B cell (primary cell): Measurements from ENCODE around the gene PCTP.

ENCODE experiments used
- EZH2 ChIP-seq: IDR thresholded peaks from 2 replicates; pipeline ENCODE4 v1.6.1; 2012; ENCODE audit warnings: borderline replicate concordance, low read depth, mild to moderate bottlenecking, moderate library complexity, low read length; ENCODE audit not compliant: insufficient read depth, poor library complexity, severe bottlenecking
- TF ChIP-seq, protein P1 (sequence below): fragments of 200-600 bp; IDR thresholded peaks from one replicate; pipeline ENCODE4 v1.8.0; 2022; ENCODE audit warnings: antibody characterized with exemption, mild to moderate bottlenecking

- TF ChIP-seq, protein P1, sequence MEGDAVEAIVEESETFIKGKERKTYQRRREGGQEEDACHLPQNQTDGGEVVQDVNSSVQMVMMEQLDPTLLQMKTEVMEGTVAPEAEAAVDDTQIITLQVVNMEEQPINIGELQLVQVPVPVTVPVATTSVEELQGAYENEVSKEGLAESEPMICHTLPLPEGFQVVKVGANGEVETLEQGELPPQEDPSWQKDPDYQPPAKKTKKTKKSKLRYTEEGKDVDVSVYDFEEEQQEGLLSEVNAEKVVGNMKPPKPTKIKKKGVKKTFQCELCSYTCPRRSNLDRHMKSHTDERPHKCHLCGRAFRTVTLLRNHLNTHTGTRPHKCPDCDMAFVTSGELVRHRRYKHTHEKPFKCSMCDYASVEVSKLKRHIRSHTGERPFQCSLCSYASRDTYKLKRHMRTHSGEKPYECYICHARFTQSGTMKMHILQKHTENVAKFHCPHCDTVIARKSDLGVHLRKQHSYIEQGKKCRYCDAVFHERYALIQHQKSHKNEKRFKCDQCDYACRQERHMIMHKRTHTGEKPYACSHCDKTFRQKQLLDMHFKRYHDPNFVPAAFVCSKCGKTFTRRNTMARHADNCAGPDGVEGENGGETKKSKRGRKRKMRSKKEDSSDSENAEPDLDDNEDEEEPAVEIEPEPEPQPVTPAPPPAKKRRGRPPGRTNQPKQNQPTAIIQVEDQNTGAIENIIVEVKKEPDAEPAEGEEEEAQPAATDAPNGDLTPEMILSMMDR: no peak
- no peak for TF ChIP-seq EZH2
Measured at GRCh38 chr17:55709984-55710383, 40.9 kb upstream of the PCTP start.
